ENCODE measurements around the gene CMYA5.

GRCh38 chr5:79685627-79686026 lies 4.0 kb upstream of the CMYA5 start:
- TF ChIP-seq, protein P1, sequence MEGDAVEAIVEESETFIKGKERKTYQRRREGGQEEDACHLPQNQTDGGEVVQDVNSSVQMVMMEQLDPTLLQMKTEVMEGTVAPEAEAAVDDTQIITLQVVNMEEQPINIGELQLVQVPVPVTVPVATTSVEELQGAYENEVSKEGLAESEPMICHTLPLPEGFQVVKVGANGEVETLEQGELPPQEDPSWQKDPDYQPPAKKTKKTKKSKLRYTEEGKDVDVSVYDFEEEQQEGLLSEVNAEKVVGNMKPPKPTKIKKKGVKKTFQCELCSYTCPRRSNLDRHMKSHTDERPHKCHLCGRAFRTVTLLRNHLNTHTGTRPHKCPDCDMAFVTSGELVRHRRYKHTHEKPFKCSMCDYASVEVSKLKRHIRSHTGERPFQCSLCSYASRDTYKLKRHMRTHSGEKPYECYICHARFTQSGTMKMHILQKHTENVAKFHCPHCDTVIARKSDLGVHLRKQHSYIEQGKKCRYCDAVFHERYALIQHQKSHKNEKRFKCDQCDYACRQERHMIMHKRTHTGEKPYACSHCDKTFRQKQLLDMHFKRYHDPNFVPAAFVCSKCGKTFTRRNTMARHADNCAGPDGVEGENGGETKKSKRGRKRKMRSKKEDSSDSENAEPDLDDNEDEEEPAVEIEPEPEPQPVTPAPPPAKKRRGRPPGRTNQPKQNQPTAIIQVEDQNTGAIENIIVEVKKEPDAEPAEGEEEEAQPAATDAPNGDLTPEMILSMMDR (IDR thresholded peaks at IDR 0.05) = no peak
- no peak for TF ChIP-seq POLR2A (IDR thresholded peaks at IDR 0.05)
